GM12878 (cell line): ENCODE results near the gene KRCC1. TPM values are rescaled to one million over a fixed set of nuclear protein-coding genes. Genes with fewer than 3 reads are reported as not detected.

Source experiments
- ATAC-seq: fragments of 200-7000 bp; cut with Tn5 transposase; 3 replicates; pipeline ENCODE4 v1.9.1; 2020; ENCODE audit warnings: mild to moderate bottlenecking, moderate library complexity
- BruUV-seq: library from RNA; stranded (reverse); fragments of 400-500 nt; replicated peaks from 2 replicates; lab custom pipeline; 2021; lab: Mats Ljungman, UMichigan
- CTCF ChIA-PET: fragments of 300-600 bp; sonication (Branson Sonifier 250); formaldehyde crosslinking; extraction: SDS; loops from one replicate; lab custom pipeline; 2021; ENCODE audit warnings: inconsistent platforms; lab: Yijun Ruan, JAX
- POLR2A ChIA-PET: fragments of 350-600 bp; formaldehyde crosslinking; extraction: SDS; loops from one replicate; lab custom pipeline; 2021; ENCODE audit warnings: inconsistent platforms; lab: Charles Lee
- RAD21 ChIA-PET: fragments of 300-600 bp; sonication (Branson Sonifier 250); formaldehyde crosslinking; loops from one replicate; lab custom pipeline; 2023; ENCODE audit warnings: antibody characterized with exemption; ENCODE audit not compliant: unreplicated experiment; lab: Charles Lee
- SMC1A ChIA-PET: fragments of 300-600 bp; sonication (Branson Sonifier 250); formaldehyde crosslinking; loops from one replicate; lab custom pipeline; 2023; ENCODE audit not compliant: unreplicated experiment, uncharacterized antibody; lab: Charles Lee
- DNase-seq: peaks from one replicate; pipeline ENCODE4 v3.0.0-alpha.2; 2011; ENCODE audit warnings: low read depth, low spot score
- FAIRE-seq: peaks from 3 replicates; lab custom pipeline; 2011; peaks lifted over from hg19 to GRCh38; lab: Jason Lieb, UNC
- H2AFZ ChIP-seq: 2 replicates; pipeline ENCODE4 v1.6.0; 2011; ENCODE audit warnings: low read depth, low read length, control low read depth; ENCODE audit not compliant: control insufficient read depth
- H3K27ac ChIP-seq: 2 replicates; pipeline ENCODE4 v1.5.1; 2011; ENCODE audit warnings: control low read depth; ENCODE audit not compliant: control insufficient read depth, insufficient read depth
- H3K27me3 ChIP-seq, 2 experiments: replicated peaks in 1 of 2; 2 replicates each; pipeline versions ENCODE4 v1.6.0 to v1.6.1; 2011; ENCODE audit warnings: low read length in 1 of 2; ENCODE audit not compliant: control insufficient read depth in 2 of 2, insufficient read depth in 2 of 2
- H3K36me3 ChIP-seq, 2 experiments: 2 replicates each; pipeline ENCODE4 v1.5.1; 2011; ENCODE audit warnings: low read length in 1 of 2; ENCODE audit not compliant: control insufficient read depth in 2 of 2, insufficient read depth in 2 of 2
- H3K4me1 ChIP-seq: 2 replicates; pipeline ENCODE4 v1.6.1; 2011; ENCODE audit warnings: mild to moderate bottlenecking, low read length, moderate library complexity, mixed read lengths; ENCODE audit not compliant: control insufficient read depth, insufficient read depth
- H3K4me2 ChIP-seq: 2 replicates; pipeline ENCODE4 v1.6.0; 2011; ENCODE audit warnings: control low read depth; ENCODE audit not compliant: control insufficient read depth, insufficient read depth
- H3K4me3 ChIP-seq: fragments of 200-600 bp; sonication (generic); 2 replicates; pipeline ENCODE4 v1.5.1; 2016
- H3K79me2 ChIP-seq: 2 replicates; pipeline ENCODE4 v1.6.0; 2011; ENCODE audit warnings: low read length; ENCODE audit not compliant: control insufficient read depth, insufficient read depth
- H3K9ac ChIP-seq: 2 replicates; pipeline ENCODE4 v1.8.0; 2011; ENCODE audit warnings: low read length, control low read depth, mixed read lengths; ENCODE audit not compliant: control insufficient read depth, insufficient read depth
- H3K9me3 ChIP-seq: replicated peaks from 3 replicates; pipeline ENCODE4 v1.5.1; 2011; ENCODE audit warnings: mild to moderate bottlenecking, low read length; ENCODE audit not compliant: control insufficient read depth, insufficient read depth
- H4K20me1 ChIP-seq: 2 replicates; pipeline ENCODE4 v1.6.0; 2011; ENCODE audit not compliant: control insufficient read depth, insufficient read depth
- BACH1 ChIP-seq: fragments of 450-650 bp; IDR thresholded peaks from 2 replicates; pipeline ENCODE4 v1.6.1; 2017; ENCODE audit warnings: mild to moderate bottlenecking, borderline replicate concordance
- BHLHE40 ChIP-seq, 2 experiments: fragments of 450-650 bp in 1 of 2; IDR thresholded peaks; 2 replicates each; pipeline ENCODE4 v1.6.1; 2011 to 2017; ENCODE audit warnings: low read depth in 2 of 2, borderline replicate concordance in 1 of 2, improper control_type of control experiment in 1 of 2, low read length in 1 of 2, mild to moderate bottlenecking in 1 of 2
- CBX3 ChIP-seq: fragments of 200-600 bp; sonication (generic); IDR thresholded peaks from 2 replicates; pipeline ENCODE4 v1.6.1; 2016; ENCODE audit warnings: low read depth, borderline replicate concordance
- CHD4 ChIP-seq: fragments of 200-600 bp; sonication (generic); IDR thresholded peaks from 2 replicates; pipeline ENCODE4 v1.6.1; 2016; ENCODE audit warnings: mild to moderate bottlenecking
- CREB1 ChIP-seq: IDR thresholded peaks from 2 replicates; pipeline ENCODE4 v1.6.1; 2012; ENCODE audit warnings: low read depth, mild to moderate bottlenecking, inconsistent platforms
- EGR1 ChIP-seq, 2 experiments: IDR thresholded peaks; 1 replicate in 1 of 2; 2 replicates in 1 of 2; pipeline ENCODE4 v1.6.1; 2011 to 2012; ENCODE audit warnings: low read depth in 2 of 2, low read length in 2 of 2, borderline replicate concordance in 1 of 2, mild to moderate bottlenecking in 1 of 2, moderate library complexity in 1 of 2
- FOXM1 ChIP-seq: IDR thresholded peaks from 2 replicates; pipeline ENCODE4 v1.6.1; 2012; ENCODE audit warnings: low read depth, mild to moderate bottlenecking, inconsistent platforms, low read length, moderate library complexity
- GATAD2B ChIP-seq: fragments of 450-650 bp; conservative IDR thresholded peaks from 2 replicates; pipeline ENCODE4 v1.6.1; 2017; ENCODE audit warnings: low read depth, mild to moderate bottlenecking, moderate library complexity
- IKZF2 ChIP-seq, 2 experiments: fragments of 450-650 bp; IDR thresholded peaks; 2 replicates each; pipeline ENCODE4 v1.6.1; 2017; ENCODE audit warnings: mild to moderate bottlenecking in 2 of 2, moderate library complexity in 2 of 2
- JUNB ChIP-seq: IDR thresholded peaks from 2 replicates; pipeline ENCODE4 v1.6.1; 2016; ENCODE audit warnings: antibody characterized with exemption, mild to moderate bottlenecking
- MYC ChIP-seq: IDR thresholded peaks from 2 replicates; pipeline ENCODE4 v1.6.1; 2011; ENCODE audit warnings: mild to moderate bottlenecking, low read length, moderate library complexity, inconsistent platforms; ENCODE audit not compliant: insufficient read depth, insufficient replicate concordance, insufficient read length, severe bottlenecking
- PAX5 ChIP-seq: IDR thresholded peaks from 2 replicates; pipeline ENCODE4 v1.6.1; 2011; ENCODE audit warnings: low read depth, low read length, borderline replicate concordance
- PRDM15 ChIP-seq: fragments of 450-650 bp; formaldehyde crosslinking; IDR thresholded peaks from 2 replicates; pipeline ENCODE4 v1.4.0; 2020; ENCODE audit warnings: mild to moderate bottlenecking, moderate library complexity
- RAD51 ChIP-seq: fragments of 450-650 bp; IDR thresholded peaks from 2 replicates; pipeline ENCODE4 v1.6.1; 2016; ENCODE audit warnings: moderate library complexity, mild to moderate bottlenecking, inconsistent platforms
- RBBP5 ChIP-seq: fragments of 200-600 bp; sonication (generic); conservative IDR thresholded peaks from 2 replicates; pipeline ENCODE4 v1.6.1; 2016
- SUPT20H ChIP-seq: IDR thresholded peaks from 2 replicates; pipeline ENCODE4 v1.6.1; 2011; ENCODE audit warnings: low read depth, mild to moderate bottlenecking, low read length, moderate library complexity, borderline replicate concordance; ENCODE audit not compliant: control insufficient read depth
- TARDBP ChIP-seq: IDR thresholded peaks from 2 replicates; pipeline ENCODE4 v1.6.1; 2016; ENCODE audit warnings: borderline replicate concordance
- WGBS: methylation state at CpG from one replicate; pipeline ENCODE4 v1.1.6; 2016; ENCODE audit warnings: low lambda C conversion rate; ENCODE audit not compliant: insufficient replicate concordance, insufficient coverage; ENCODE audit errors: missing lambda C conversion rate; 5-methylcytosine and 5-hydroxymethylcytosine counted together
- in situ Hi-C: fragments of 300-500 bp; cut with MboI; formaldehyde crosslinking; loops from 9 replicates; pipeline ENCODE4 v1.14.3; 2018; ENCODE audit warnings: mixed read lengths
- intact Hi-C: fragments of 100-400 bp; cut with micrococcal nuclease; formaldehyde crosslinking; loops from one replicate; pipeline ENCODE4 v1.14.2; 2022; ENCODE audit not compliant: unreplicated experiment
- polyA plus RNA-seq, 11 experiments: library from polyadenylated mRNA; depleted of rRNA in 4 of 11; unstranded in 6 of 11; stranded (reverse) in 5 of 11; fragments of >200 nt; fragmentation: Nextera tagmentation in 4 of 11; fragmentation: Illumina TruSeq in 1 of 11; extraction: Ambion mirVana in 4 of 11; extraction: Trizol in 1 of 11; gene quantifications; 1 replicate in 1 of 11; 2 replicates in 10 of 11; pipeline versions ENCODE4 v1.2.1 to v1.2.3, GENCODE V29; 2011 to 2016; ENCODE audit warnings: inconsistent platforms in 2 of 11, missing spikeins in 2 of 11, low read depth in 1 of 11
- total RNA-seq, 4 experiments: library from RNA; depleted of rRNA in 3 of 4; stranded (reverse); fragments of >200 nt in 3 of 4; fragmentation: Illumina TruSeq in 1 of 4; extraction: Trizol in 1 of 4; gene quantifications; 2 replicates each; pipeline versions ENCODE4 v1.2.1 to v1.2.3, GENCODE V29; 2013 to 2021
- TF ChIP-seq, protein P1 (sequence below): IDR thresholded peaks from 2 replicates; pipeline ENCODE4 v1.6.1; 2011; ENCODE audit warnings: low read depth, low read length, improper control_type of control experiment, borderline replicate concordance

KRCC1 gene
- total and polyA plus RNA-seq, 10 of the 15 experiments (the other 5 are each of a cell fraction or from before 2014, with no cell fraction given): 3.8 to 27.2 (median 12.5) TPM

DNA sequence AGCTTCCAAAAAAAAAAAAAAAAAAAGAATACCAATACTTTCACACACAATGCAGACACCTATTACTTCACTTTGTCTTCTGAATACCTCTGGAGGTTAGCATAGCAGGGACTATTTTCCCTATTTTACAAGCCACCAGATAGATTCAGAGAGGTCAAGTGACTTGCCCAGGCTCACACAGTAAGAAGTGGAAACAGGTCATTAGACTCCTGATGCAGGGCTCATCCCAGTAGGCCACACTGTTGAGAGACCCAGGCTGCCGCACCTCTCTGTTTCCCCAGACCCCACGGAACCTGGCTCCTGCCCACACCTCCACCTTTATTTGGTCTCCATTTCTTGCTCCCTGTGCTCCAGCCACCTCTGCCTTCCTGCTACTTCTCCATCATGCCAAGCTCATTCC lies 31.5 kb upstream of the KRCC1 start (continued):
- TF ChIP-seq PRDM15 (CRISPR knock-in tag) (no peak), BACH1 (no peak), CBX3 (no peak), RAD51 (no peak), SUPT20H (no peak)
- TF ChIP-seq, all 136 proteins: peak for 0

GRCh38 chr2:88086401-88086800 lies 30.8 kb upstream of the KRCC1 start:
- RAD21 ChIA-PET: no interaction called here

More at GRCh38 chr2:88086401-88086800, 30.8 kb upstream of the KRCC1 start:
- no peak overlapping the region for H3K4me2 ChIP-seq
- WGBS: 29% methylated on average over 9 of the region's 9 CpGs
- POLR2A ChIA-PET: no interaction called here
- in situ Hi-C loops (no loop called here), intact Hi-C loops (no loop called here)
- H4K20me1 ChIP-seq: no peaks in the 10 kb centered on the region
- H3K27ac ChIP-seq: no peak overlapping the region
- DNase-seq (no peak), ATAC-seq (no peak), FAIRE-seq (no peak)
- TF ChIP-seq JUNB (no peak), FOXM1 (no peak), BHLHE40 (IDR thresholded peaks at IDR 0.05; ENCODE audit: borderline replicate concordance in 1 of 2, low read depth in 2 of 2, low read length in 1 of 2) (no peak), TARDBP (no peak), IKZF2 (IDR thresholded peaks at IDR 0.05) (no peak), MYC (no peak), GATAD2B (no peak), CREB1 (no peak), CHD4 (no peak), PAX5 (no peak), RBBP5 (no peak), EGR1 (IDR thresholded peaks at IDR 0.05; ENCODE audit: borderline replicate concordance in 1 of 2, low read depth in 2 of 2, low read length in 2 of 2) (no peak)
- TF ChIP-seq, protein P1, sequence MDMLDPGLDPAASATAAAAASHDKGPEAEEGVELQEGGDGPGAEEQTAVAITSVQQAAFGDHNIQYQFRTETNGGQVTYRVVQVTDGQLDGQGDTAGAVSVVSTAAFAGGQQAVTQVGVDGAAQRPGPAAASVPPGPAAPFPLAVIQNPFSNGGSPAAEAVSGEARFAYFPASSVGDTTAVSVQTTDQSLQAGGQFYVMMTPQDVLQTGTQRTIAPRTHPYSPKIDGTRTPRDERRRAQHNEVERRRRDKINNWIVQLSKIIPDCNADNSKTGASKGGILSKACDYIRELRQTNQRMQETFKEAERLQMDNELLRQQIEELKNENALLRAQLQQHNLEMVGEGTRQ: no peak
- no peak overlapping the region for H3K9ac ChIP-seq
- H3K9me3 ChIP-seq: no peaks in the 10 kb centered on the region
- no peaks in the 10 kb centered on the region; a peak in 1 of 4 replicates for H3K27me3 ChIP-seq
- H3K4me3 ChIP-seq: no peak overlapping the region
- no TSS peak for BruUV-seq
- CTCF ChIA-PET: interaction anchor here (0.6 kb wide), 1 partner anchor 64 kb away, joined by 4 read pairs; no protein-coding TSS in a partner anchor
- H2AFZ ChIP-seq: no peak overlapping the region
- H3K79me2 ChIP-seq: no peaks in the 10 kb centered on the region
- H3K4me1 ChIP-seq: no peaks in the 10 kb centered on the region
- SMC1A ChIA-PET: no interaction called here
- H3K36me3 ChIP-seq: no peaks in the 10 kb centered on the region
